ENCODE results near the gene GGN. TPM values are rescaled to one million over a fixed set of nuclear protein-coding genes. Genes with fewer than 3 reads are reported as not detected.

GGN gene
- total RNA-seq, 2 experiments from 2014 or later, result 0.28 to 0.40 TPM

GRCh38 chr19:38392707-38393308, 5.0 kb upstream of the GGN start:
- H3K36me3 Mint-ChIP-seq (ENCODE audit: low read depth), result no peaks in the 10 kb centered on the region
- POLR2A ChIA-PET, result interaction anchor here (2.3 to 3.6 kb wide), 2 partner anchors 9 to 19 kb away, joined by 11 to 19 read pairs; partner anchors contain the start of genes FAM98C and PSMD8
- H3K4me3 Mint-ChIP-seq, result no peak overlapping the region
- no peaks in the 10 kb centered on the region for H3K9me3 Mint-ChIP-seq
- CTCF ChIA-PET, result interaction anchor here (1.0 kb wide), 1 partner anchor 10 kb away, joined by 6 read pairs; the partner anchor contains the start of gene FAM98C
- no peak for DNase-seq
- no peak overlapping the region for H3K27ac Mint-ChIP-seq
- H3K4me1 Mint-ChIP-seq, result peaks cover 37% of the 10 kb centered on the region
- H3K27me3 Mint-ChIP-seq, result peaks cover 25% of the 10 kb centered on the region

- H3K9me3 Mint-ChIP-seq, result no peaks in the 10 kb centered on the region
- DNase-seq, result no peak
- peaks cover 44% of the 10 kb centered on the region for H3K4me1 Mint-ChIP-seq
- no peak overlapping the region for H3K4me3 Mint-ChIP-seq
- peaks cover 4% of the 10 kb centered on the region for H3K36me3 Mint-ChIP-seq (ENCODE audit: low read depth)
- H3K27ac Mint-ChIP-seq, result no peak overlapping the region
- ChIA-PET POLR2A (interaction anchor here (2.3 kb wide), 1 partner anchor 10 kb away, joined by 11 read pairs; the partner anchor contains the start of gene FAM98C), CTCF (interaction anchor here (1.0 kb wide), 1 partner anchor 11 kb away, joined by 6 read pairs; the partner anchor contains the start of gene FAM98C)
- peaks cover 30% of the 10 kb centered on the region for H3K27me3 Mint-ChIP-seq
Measured at GRCh38 chr19:38391911-38392464, 4.2 kb upstream of the GGN start.

GRCh38 chr19:38389957-38390924, 2.4 kb upstream of the GGN start:
- Mint-ChIP-seq H3K27ac (no peak overlapping the region), H3K4me1 (peaks cover 40% of the 10 kb centered on the region), H3K27me3 (peaks cover 30% of the 10 kb centered on the region), H3K36me3 (ENCODE audit: low read depth) (peaks cover 4% of the 10 kb centered on the region), H3K9me3 (no peaks in the 10 kb centered on the region), H3K4me3 (no peak overlapping the region)
- POLR2A ChIA-PET, result interaction anchor here (1.0 to 3.4 kb wide), 3 partner anchors 12 to 16 kb away, joined by 3 to 17 read pairs (median 9); partner anchors contain the start of genes FAM98C and PSMD8
- CTCF ChIA-PET, result interaction anchor here (0.8 to 3.0 kb wide), 2 partner anchors 13 to 16 kb away, joined by 3 to 15 read pairs; partner anchors contain the start of genes FAM98C and PSMD8
- DNase-seq, result no peak

GRCh38 chr19:38389101-38389925, 1.5 kb upstream of the GGN start:
- peak overlapping the region; percentile 15 for H3K4me3 Mint-ChIP-seq
- H3K36me3 Mint-ChIP-seq (ENCODE audit: low read depth), result peaks cover 12% of the 10 kb centered on the region
- H3K27me3 Mint-ChIP-seq, result peaks cover 30% of the 10 kb centered on the region
- ChIA-PET CTCF (interaction anchor here (0.5 to 3.0 kb wide), 4 partner anchors 14 to 732 kb away, joined by 3 to 19 read pairs (median 9); partner anchors contain the start of genes FAM98C and PSMD8), POLR2A (interaction anchor here (1.0 to 3.4 kb wide), 3 partner anchors 13 to 16 kb away, joined by 3 to 17 read pairs (median 9); partner anchors contain the start of genes FAM98C and PSMD8)
- H3K9me3 Mint-ChIP-seq, result no peaks in the 10 kb centered on the region
- peaks cover 36% of the 10 kb centered on the region for H3K4me1 Mint-ChIP-seq
- H3K27ac Mint-ChIP-seq, result no peak overlapping the region
- no peak for DNase-seq

- peaks cover 33% of the 10 kb centered on the region for H3K4me1 Mint-ChIP-seq
- CTCF ChIA-PET, result interaction anchor here (1.1 to 3.0 kb wide), 4 partner anchors 14 to 954 kb away, joined by 3 to 20 read pairs (median 17); partner anchors contain the start of genes FAM98C, PSMD8 and SAMD4B
- H3K27ac Mint-ChIP-seq, result peak within 1 kb of the TSS; percentile 66
- DNase-seq, result no peak
- H3K27me3 Mint-ChIP-seq, result peaks cover 30% of the 10 kb centered on the region
- peaks cover 15% of the 10 kb centered on the region for H3K36me3 Mint-ChIP-seq (ENCODE audit: low read depth)
- POLR2A ChIA-PET, result interaction anchor here (0.8 to 3.4 kb wide), 7 partner anchors 9 to 30 kb away, joined by 3 to 17 read pairs (median 6); partner anchors contain the start of genes FAM98C and PSMD8
- peak within 1 kb of the TSS; percentile 82 for H3K4me3 Mint-ChIP-seq
- H3K9me3 Mint-ChIP-seq, result no peaks in the 10 kb centered on the region
Measured at GRCh38 chr19:38388349-38389100, 691 bp upstream of the GGN start, which contains the start of gene SPRED3. SPRED3 (plus strand) TSS chr19:38388697; CDS start chr19:38390303, 1,606 bp downstream.

- DNase-seq, result no peak
- H3K27me3 Mint-ChIP-seq, result peaks cover 28% of the 10 kb centered on the region
Measured at GRCh38 chr19:38386971-38387549, 774 bp downstream of the GGN start.

GRCh38 chr19:38386300-38386970, 1.4 kb downstream of the GGN start:
- Mint-ChIP-seq H3K4me3 (no peak overlapping the region), H3K27me3 (peaks cover 26% of the 10 kb centered on the region), H3K9me3 (no peaks in the 10 kb centered on the region), H3K36me3 (ENCODE audit: low read depth) (peaks cover 33% of the 10 kb centered on the region), H3K27ac (no peak overlapping the region), H3K4me1 (peaks cover 31% of the 10 kb centered on the region)
- POLR2A ChIA-PET, result interaction anchor here (1.1 to 3.0 kb wide), 4 partner anchors 9 to 232 kb away, joined by 3 to 17 read pairs (median 16); partner anchors contain the start of genes EIF3K and PSMD8
- CTCF ChIA-PET, result interaction anchor here (2.8 kb wide), 1 partner anchor 12 kb away, joined by 19 read pairs; the partner anchor contains the start of gene PSMD8
- DNase-seq, result no peak

More at GRCh38 chr19:38386971-38387549, 774 bp downstream of the GGN start:
- POLR2A ChIA-PET, result interaction anchor here (0.6 to 3.4 kb wide), 6 partner anchors 9 to 232 kb away, joined by 3 to 17 read pairs (median 5); partner anchors contain the start of genes EIF3K, FAM98C and PSMD8
- peaks cover 31% of the 10 kb centered on the region for H3K4me1 Mint-ChIP-seq
- peaks cover 27% of the 10 kb centered on the region for H3K36me3 Mint-ChIP-seq (ENCODE audit: low read depth)
- H3K4me3 Mint-ChIP-seq, result peak overlapping the region; percentile 82
- H3K9me3 Mint-ChIP-seq, result no peaks in the 10 kb centered on the region
- H3K27ac Mint-ChIP-seq, result peak overlapping the region; percentile 66
- CTCF ChIA-PET, result interaction anchor here (1.1 to 2.8 kb wide), 3 partner anchors 13 to 955 kb away, joined by 3 to 20 read pairs (median 19); partner anchors contain the start of genes FAM98C, PSMD8 and SAMD4B

DNA sequence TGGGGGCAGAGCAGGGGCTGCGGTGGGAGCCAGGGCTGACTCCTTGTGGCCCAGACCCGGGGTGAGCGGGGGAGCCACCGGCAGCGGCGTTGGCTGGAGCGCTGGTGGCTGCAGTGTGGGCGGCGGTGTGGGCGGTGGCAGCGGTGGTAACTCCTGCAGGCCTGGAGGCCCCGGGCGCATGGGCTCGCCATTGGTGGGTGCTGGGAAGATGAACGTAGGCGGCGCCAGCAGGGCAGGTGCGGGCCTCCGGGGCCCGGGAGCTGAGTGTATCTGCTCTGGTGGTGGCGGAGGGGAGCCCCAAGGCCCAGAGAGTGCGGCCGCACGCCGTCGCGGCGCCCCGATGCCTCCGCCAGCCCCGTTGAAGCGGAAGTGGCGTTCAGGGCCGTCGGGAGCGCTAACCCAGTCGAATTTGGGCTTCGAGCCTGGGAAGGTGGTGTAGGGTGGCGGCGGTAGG, 2.0 kb downstream of the GGN start:
- DNase-seq, result no peak
- CTCF ChIA-PET, result interaction anchor here (2.2 kb wide), 1 partner anchor 142 kb away, joined by 6 read pairs; no protein-coding TSS in a partner anchor

GRCh38 chr19:38385057-38385803, 2.6 kb downstream of the GGN start:
- DNase-seq, result no peak
- Mint-ChIP-seq H3K9me3 (no peaks in the 10 kb centered on the region), H3K36me3 (ENCODE audit: low read depth) (peaks cover 43% of the 10 kb centered on the region), H3K4me3 (no peak overlapping the region), H3K4me1 (peaks cover 31% of the 10 kb centered on the region), H3K27ac (no peak overlapping the region), H3K27me3 (peaks cover 19% of the 10 kb centered on the region)
- ChIA-PET POLR2A (interaction anchor here (2.8 to 3.0 kb wide), 2 partner anchors 10 kb away, joined by 16 to 17 read pairs; partner anchors contain the start of gene PSMD8), CTCF (interaction anchor here (1.1 to 2.2 kb wide), 2 partner anchors 9 to 141 kb away, joined by 3 to 6 read pairs; no protein-coding TSS in a partner anchor)

More for the DNA sequence above, 2.0 kb downstream of the GGN start:
- no peak overlapping the region for H3K27ac Mint-ChIP-seq
- no peaks in the 10 kb centered on the region for H3K9me3 Mint-ChIP-seq
- peaks cover 22% of the 10 kb centered on the region for H3K27me3 Mint-ChIP-seq
- H3K4me3 Mint-ChIP-seq, result no peak overlapping the region
- H3K36me3 Mint-ChIP-seq (ENCODE audit: low read depth), result peaks cover 39% of the 10 kb centered on the region
- POLR2A ChIA-PET, result interaction anchor here (2.8 to 3.0 kb wide), 2 partner anchors 10 kb away, joined by 16 to 17 read pairs; partner anchors contain the start of gene PSMD8
- H3K4me1 Mint-ChIP-seq, result peaks cover 31% of the 10 kb centered on the region
